Endodermal cell (in vitro differentiated cells): Measurements from ENCODE around the gene SYNPO2. TPM values are rescaled to one million over a fixed set of nuclear protein-coding genes. Genes with fewer than 3 reads are reported as not detected.
"Not testable (repeated sequence)": the region's sequence is repeated elsewhere in the genome, so short reads cannot be mapped to it uniquely, and the experiment has no call there.

ENCODE experiments used
- DNase-seq: peaks from one replicate; pipeline ENCODE4 v3.0.0-alpha.2; 2017
- H3K27ac ChIP-seq: 2 replicates; pipeline ENCODE4 v1.5.1; 2013; ENCODE audit warnings: mild to moderate bottlenecking, low read depth, low read length, moderate library complexity
- H3K27me3 ChIP-seq: 2 replicates; pipeline ENCODE4 v1.6.1; 2013; ENCODE audit warnings: mild to moderate bottlenecking, low read length, moderate library complexity; ENCODE audit not compliant: insufficient read depth, control insufficient read depth, poor library complexity, severe bottlenecking
- H3K36me3 ChIP-seq: 2 replicates; pipeline ENCODE4 v1.7.0; 2013; ENCODE audit warnings: mild to moderate bottlenecking, low read length, moderate library complexity; ENCODE audit not compliant: control insufficient read depth, insufficient read depth
- H3K4me1 ChIP-seq: one replicate; pipeline ENCODE4 v1.7.0; 2013; ENCODE audit warnings: low read length; ENCODE audit not compliant: control insufficient read depth, insufficient read depth
- H3K4me3 ChIP-seq: 2 replicates; pipeline ENCODE4 v1.5.1; 2013; ENCODE audit warnings: mild to moderate bottlenecking, low read length, moderate library complexity
- H3K9ac ChIP-seq: 2 replicates; pipeline ENCODE4 v1.6.1; 2013; ENCODE audit warnings: mild to moderate bottlenecking, low read length, moderate library complexity; ENCODE audit not compliant: poor library complexity, severe bottlenecking; ENCODE audit errors: extremely low read depth
- H3K9me3 ChIP-seq: 2 replicates; pipeline ENCODE4 v1.6.1; 2013; ENCODE audit warnings: mild to moderate bottlenecking, low read length, moderate library complexity; ENCODE audit not compliant: control insufficient read depth
- H3K27ac Mint-ChIP-seq: 2 replicates; pipeline ENCODE4 v1.8.0; 2020; ENCODE audit warnings: mixed read lengths
- H3K27me3 Mint-ChIP-seq: 2 replicates; pipeline ENCODE4 v1.8.0; 2021; ENCODE audit warnings: mild to moderate bottlenecking, mixed read lengths; ENCODE audit not compliant: insufficient read depth
- H3K36me3 Mint-ChIP-seq: 2 replicates; pipeline ENCODE4 v1.8.0; 2020; ENCODE audit warnings: low read depth, mixed read lengths
- H3K4me1 Mint-ChIP-seq: 2 replicates; pipeline ENCODE4 v1.8.0; 2020; ENCODE audit warnings: mixed read lengths
- H3K4me3 Mint-ChIP-seq: 2 replicates; pipeline ENCODE4 v1.8.0; 2020; ENCODE audit warnings: mild to moderate bottlenecking, moderate library complexity, mixed read lengths
- H3K9me3 Mint-ChIP-seq: 2 replicates; pipeline ENCODE4 v1.8.0; 2020; ENCODE audit warnings: mild to moderate bottlenecking, mixed read lengths
- CTCF ChIP-seq: fragments of 200-600 bp; sonication (generic); conservative IDR thresholded peaks from 2 replicates; pipeline ENCODE4 v1.5.0; 2021; ENCODE audit warnings: antibody characterized with exemption, mild to moderate bottlenecking
- WGBS, 2 experiments: methylation state at CpG; one replicate each; pipeline versions ENCODE4 v1.1.5 to v1.1.7; 2013; ENCODE audit warnings: missing lambda C conversion rate in 2 of 2, mixed read lengths in 1 of 2; ENCODE audit not compliant: insufficient coverage in 1 of 2, insufficient read length in 1 of 2; 5-methylcytosine and 5-hydroxymethylcytosine counted together
- total RNA-seq, 2 donors: library from RNA; stranded (reverse); fragmentation: NEBNext Ultra II Directional in 1 of 2; extraction: Animal tissue kit (Norgen Biotek cat#: 25700) in 1 of 2; gene quantifications; 2 replicates in 1 of 2; 3 replicates in 1 of 2; pipeline ENCODE4 v1.2.1, GENCODE V29; 2021

The SYNPO2 gene
- total RNA-seq, 2 donors from 2014 or later, result 0.09 to 0.37 TPM

- H3K27me3 ChIP-seq, result no peaks in the 10 kb centered on the region
- TF ChIP-seq CTCF, result no peak
- H3K4me3 ChIP-seq, result no peak overlapping the region
- 81 to 86% methylated on average over 2 to 6 of the region's 6 CpGs for WGBS, 2 experiments
- Mint-ChIP-seq H3K9me3 (no peaks in the 10 kb centered on the region), H3K27ac (no peak overlapping the region), H3K4me1 (peaks cover 7% of the 10 kb centered on the region), H3K4me3 (no peak overlapping the region), H3K27me3 (no peaks in the 10 kb centered on the region), H3K36me3 (no peaks in the 10 kb centered on the region)
- no peak overlapping the region for H3K27ac ChIP-seq
- H3K36me3 ChIP-seq, result no peaks in the 10 kb centered on the region
- no peaks in the 10 kb centered on the region for H3K9me3 ChIP-seq
- no peaks in the 10 kb centered on the region for H3K4me1 ChIP-seq
- H3K9ac ChIP-seq, result no peak overlapping the region
- DNase-seq, result no peak
These were observed 84.6 kb downstream of the SYNPO2 start for GRCh38 chr4:118973295-118973694.

- no peak for TF ChIP-seq CTCF
- DNase-seq, result no peak
- no peaks in the 10 kb centered on the region for H3K4me1 ChIP-seq
- H3K9me3 Mint-ChIP-seq, result no peaks in the 10 kb centered on the region
- no peaks in the 10 kb centered on the region for H3K36me3 Mint-ChIP-seq
- H3K4me3 Mint-ChIP-seq, result no peak overlapping the region
- H3K9me3 ChIP-seq, result no peaks in the 10 kb centered on the region
- H3K4me1 Mint-ChIP-seq, result no peaks in the 10 kb centered on the region
- H3K27ac Mint-ChIP-seq, result no peak overlapping the region
- H3K27me3 Mint-ChIP-seq, result no peaks in the 10 kb centered on the region
- WGBS, 2 experiments, result 80 to 100% methylated on average over 1 to 2 of the region's 2 CpGs
- no peak overlapping the region for H3K27ac ChIP-seq
- H3K27me3 ChIP-seq, result no peaks in the 10 kb centered on the region
- H3K4me3 ChIP-seq, result no peak overlapping the region
- H3K36me3 ChIP-seq, result no peaks in the 10 kb centered on the region
- H3K9ac ChIP-seq, result no peak overlapping the region
These were observed 86.1 kb downstream of the SYNPO2 start for GRCh38 chr4:118974758-118975157.

- Mint-ChIP-seq H3K4me1 (no peaks in the 10 kb centered on the region), H3K9me3 (no peaks in the 10 kb centered on the region), H3K4me3 (no peak overlapping the region), H3K27me3 (no peaks in the 10 kb centered on the region), H3K36me3 (no peaks in the 10 kb centered on the region), H3K27ac (no peak overlapping the region)
- H3K27ac ChIP-seq, result no peak overlapping the region
- no peaks in the 10 kb centered on the region for H3K4me1 ChIP-seq
- TF ChIP-seq CTCF, result no peak
- WGBS, 2 experiments, result 94 to 97% methylated on average over 7 of the region's 7 CpGs
- H3K27me3 ChIP-seq, result no peaks in the 10 kb centered on the region
- H3K4me3 ChIP-seq, result no peak overlapping the region
- H3K9me3 ChIP-seq, result no peaks in the 10 kb centered on the region
- H3K9ac ChIP-seq, result no peak overlapping the region
- no peaks in the 10 kb centered on the region for H3K36me3 ChIP-seq
- DNase-seq, result no peak
These were observed 87.0 kb downstream of the SYNPO2 start for GRCh38 chr4:118975449-118976192.

GRCh38 chr4:118976193-118976560, 87.5 kb downstream of the SYNPO2 start:
- H3K9me3 ChIP-seq, result not testable (repeated sequence)

GRCh38 chr4:118977100-118977499, 88.4 kb downstream of the SYNPO2 start:
- H3K4me1 ChIP-seq, H3K27ac ChIP-seq, H3K9me3 Mint-ChIP-seq, H3K4me1 Mint-ChIP-seq, H3K36me3 ChIP-seq, H3K9me3 ChIP-seq, H3K4me3 ChIP-seq, DNase-seq, H3K4me3 Mint-ChIP-seq, H3K36me3 Mint-ChIP-seq, H3K27me3 ChIP-seq, H3K9ac ChIP-seq, H3K27me3 Mint-ChIP-seq, H3K27ac Mint-ChIP-seq: not testable (repeated sequence)
- 90% methylated on average over 24 of the region's 24 CpGs; no CpG with 5 or more reads in 1 of the 2 experiments for WGBS, 2 experiments

More at GRCh38 chr4:118976193-118976560, 87.5 kb downstream of the SYNPO2 start:
- not testable (repeated sequence) for H3K4me1 ChIP-seq, H3K9me3 Mint-ChIP-seq, H3K4me3 Mint-ChIP-seq, H3K27me3 ChIP-seq, H3K4me3 ChIP-seq, H3K36me3 ChIP-seq, H3K4me1 Mint-ChIP-seq, H3K9ac ChIP-seq, DNase-seq, H3K36me3 Mint-ChIP-seq, H3K27ac ChIP-seq, H3K27me3 Mint-ChIP-seq, H3K27ac Mint-ChIP-seq
- WGBS, 2 experiments, result 96 to 100% methylated on average over 5 to 11 of the region's 12 CpGs
